PC-3 (cell line): ENCODE measurements around the gene TMEM208. TPM values are rescaled to one million over a fixed set of nuclear protein-coding genes. Genes with fewer than 3 reads are reported as not detected.

ENCODE experiments used
- ATAC-seq: fragments of 200-7000 bp; cut with Tn5 transposase; 2 replicates; pipeline ENCODE4 v1.9.1; 2020; ENCODE audit warnings: mild to moderate bottlenecking, moderate library complexity
- BruUV-seq: library from RNA; stranded (reverse); fragments of 400-500 nt; replicated peaks from 2 replicates; lab custom pipeline; 2021; lab: Mats Ljungman, UMichigan
- CTCF ChIA-PET: fragments of 300-600 bp; sonication (Branson Sonifier 250); formaldehyde crosslinking; loops from one replicate; lab custom pipeline; 2022; ENCODE audit warnings: antibody characterized with exemption; lab: Charles Lee
- POLR2A ChIA-PET: fragments of 300-600 bp; sonication (Branson Sonifier 250); formaldehyde crosslinking; loops from one replicate; lab custom pipeline; 2022; ENCODE audit warnings: antibody characterized with exemption; ENCODE audit not compliant: unreplicated experiment; lab: Charles Lee
- DNase-seq: peaks from one replicate; pipeline ENCODE4 v3.0.0-alpha.2; 2015
- H2AFZ ChIP-seq: fragments of 300-600 bp; sonication (generic); 2 replicates; pipeline ENCODE4 v1.6.0; 2016; ENCODE audit warnings: antibody characterized with exemption, low read length
- H3F3A ChIP-seq: fragments of 300-600 bp; sonication (generic); one replicate; pipeline ENCODE4 v1.6.0; 2017; ENCODE audit warnings: antibody characterized with exemption, low read length, control low read depth, mild to moderate bottlenecking; ENCODE audit not compliant: unreplicated experiment
- H3K27ac ChIP-seq: fragments of 300-600 bp; sonication (generic); 2 replicates; pipeline ENCODE4 v1.5.1; 2016; ENCODE audit warnings: mild to moderate bottlenecking, low read length
- H3K27me3 ChIP-seq: fragments of 300-600 bp; sonication (generic); 2 replicates; pipeline ENCODE4 v1.6.1; 2016; ENCODE audit warnings: low read length, mixed read lengths
- H3K36me3 ChIP-seq: fragments of 300-600 bp; sonication (generic); 2 replicates; pipeline ENCODE4 v1.6.1; 2016; ENCODE audit warnings: low read depth, mixed run types, low read length, mixed read lengths
- H3K4me1 ChIP-seq: fragments of 300-600 bp; sonication (generic); 2 replicates; pipeline ENCODE4 v1.5.1; 2016; ENCODE audit warnings: low read length; ENCODE audit not compliant: insufficient read depth
- H3K4me2 ChIP-seq: fragments of 300-600 bp; sonication (generic); 2 replicates; pipeline ENCODE4 v1.6.0; 2016; ENCODE audit warnings: low read length
- H3K4me3 ChIP-seq: fragments of 300-600 bp; sonication (generic); 2 replicates; pipeline ENCODE4 v1.5.1; 2016; ENCODE audit warnings: mild to moderate bottlenecking, low read length, mixed read lengths
- H3K79me2 ChIP-seq: fragments of 300-600 bp; sonication (generic); 2 replicates; pipeline ENCODE4 v1.6.1; 2017; ENCODE audit warnings: low read length, mixed read lengths
- H3K9ac ChIP-seq: fragments of 300-600 bp; sonication (generic); 2 replicates; pipeline ENCODE4 v1.6.0; 2016; ENCODE audit warnings: mild to moderate bottlenecking, low read length
- H3K9me2 ChIP-seq: fragments of 300-600 bp; sonication (generic); replicated peaks from 2 replicates; pipeline ENCODE4 v1.6.1; 2016; ENCODE audit warnings: mixed run types, low read length, mixed read lengths
- H3K9me3 ChIP-seq: fragments of 300-600 bp; sonication (generic); 2 replicates; pipeline ENCODE4 v1.6.1; 2016; ENCODE audit warnings: low read length, mixed read lengths
- H4K20me1 ChIP-seq: fragments of 300-600 bp; sonication (generic); 2 replicates; pipeline ENCODE4 v1.6.1; 2016; ENCODE audit warnings: low read length, mixed read lengths
- EZH2 ChIP-seq: fragments of 300-600 bp; sonication (generic); IDR thresholded peaks from one replicate; pipeline ENCODE4 v1.6.1; 2017; ENCODE audit warnings: antibody characterized with exemption, mild to moderate bottlenecking, low read length; ENCODE audit not compliant: unreplicated experiment
- EZH2phosphoT487 ChIP-seq: fragments of 300-600 bp; sonication (generic); IDR thresholded peaks from 2 replicates; pipeline ENCODE4 v1.6.1; 2018; ENCODE audit warnings: mild to moderate bottlenecking, antibody characterized with exemption, low read length, borderline replicate concordance
- intact Hi-C: fragments of 100-400 bp; cut with micrococcal nuclease; formaldehyde crosslinking; loops from 2 replicates; pipeline ENCODE4 v1.9.0; 2023
- total RNA-seq: library from RNA; depleted of rRNA; stranded (reverse); fragments of >200 nt; gene quantifications from 2 replicates; pipeline ENCODE4 v1.2.3, GENCODE V29; 2014
- TF ChIP-seq, protein P1 (sequence below): fragments of 300-600 bp; sonication (generic); conservative IDR thresholded peaks from 2 replicates; pipeline ENCODE4 v1.5.1; 2017; ENCODE audit warnings: antibody characterized with exemption, low read depth, mild to moderate bottlenecking, low read length

TMEM208 gene
- total RNA-seq, 1 experiment from 2014 or later, result 35.4 TPM

DNA sequence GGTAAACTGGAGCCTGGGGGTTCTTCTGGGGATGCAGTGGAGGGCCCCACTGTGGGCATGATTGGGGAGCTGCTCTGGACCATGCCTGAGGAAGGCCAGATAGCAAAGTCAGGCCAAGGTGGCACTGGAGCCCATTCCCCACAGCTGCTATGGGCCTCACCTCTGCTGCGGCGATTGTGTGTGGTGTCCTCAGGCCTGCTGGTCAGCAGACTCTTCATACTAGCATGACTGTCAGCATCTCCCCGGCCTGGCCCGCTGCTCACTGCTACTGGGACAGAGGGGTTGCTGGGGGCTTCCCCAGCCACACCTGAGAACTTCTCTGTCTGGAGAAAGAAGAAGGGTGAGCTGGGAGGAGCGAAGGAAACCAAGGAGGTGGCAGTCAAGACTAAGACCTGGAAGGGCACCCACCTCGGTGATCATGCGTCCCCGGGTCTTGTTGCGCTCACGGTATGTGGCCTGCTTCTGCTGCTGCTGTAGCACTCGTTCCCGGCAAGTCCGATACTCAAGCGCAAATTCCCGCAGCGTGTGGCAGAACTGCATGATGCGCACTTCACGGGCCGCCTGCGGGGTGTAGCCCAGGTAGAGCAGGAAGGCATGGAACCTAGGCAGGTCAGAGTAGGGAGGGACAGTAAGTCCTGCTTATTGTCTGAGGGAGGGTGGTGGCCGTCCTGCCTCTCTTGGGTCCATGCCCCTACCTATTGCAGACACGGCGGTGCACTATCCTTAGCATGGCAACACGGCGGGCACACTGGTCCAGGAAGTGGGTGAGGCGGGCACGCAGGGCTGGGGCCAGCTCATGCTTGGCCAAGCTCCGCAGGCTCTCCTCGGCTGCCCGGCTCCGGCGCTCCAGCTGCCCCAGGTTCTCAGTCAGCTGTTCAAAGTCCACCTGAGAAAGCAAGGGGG, 3.2 kb downstream of the TMEM208 start:
- intact Hi-C loops, result no loop called here
- CTCF ChIA-PET, result no interaction called here
- Histone ChIP-seq H4K20me1 (no peaks in the 10 kb centered on the region), H3K9ac (no peak overlapping the region), H2AFZ (no peak overlapping the region), H3K4me1 (peaks cover 12% of the 10 kb centered on the region; the same call in 1 of the 2 replicates), H3K9me2 (no peaks in the 10 kb centered on the region), H3K79me2 (peaks cover 19% of the 10 kb centered on the region), H3K36me3 (peaks cover 18% of the 10 kb centered on the region; the same call in 1 of the 2 replicates), H3K27me3 (no peaks in the 10 kb centered on the region), H3K27ac (no peak overlapping the region), H3K4me3 (no peak overlapping the region), H3K4me2 (no peak overlapping the region), H3F3A (no peaks in the 10 kb centered on the region), H3K9me3 (no peaks in the 10 kb centered on the region)
- no TSS peak for BruUV-seq
- no peak for TF ChIP-seq EZH2
- TF ChIP-seq, protein P1, sequence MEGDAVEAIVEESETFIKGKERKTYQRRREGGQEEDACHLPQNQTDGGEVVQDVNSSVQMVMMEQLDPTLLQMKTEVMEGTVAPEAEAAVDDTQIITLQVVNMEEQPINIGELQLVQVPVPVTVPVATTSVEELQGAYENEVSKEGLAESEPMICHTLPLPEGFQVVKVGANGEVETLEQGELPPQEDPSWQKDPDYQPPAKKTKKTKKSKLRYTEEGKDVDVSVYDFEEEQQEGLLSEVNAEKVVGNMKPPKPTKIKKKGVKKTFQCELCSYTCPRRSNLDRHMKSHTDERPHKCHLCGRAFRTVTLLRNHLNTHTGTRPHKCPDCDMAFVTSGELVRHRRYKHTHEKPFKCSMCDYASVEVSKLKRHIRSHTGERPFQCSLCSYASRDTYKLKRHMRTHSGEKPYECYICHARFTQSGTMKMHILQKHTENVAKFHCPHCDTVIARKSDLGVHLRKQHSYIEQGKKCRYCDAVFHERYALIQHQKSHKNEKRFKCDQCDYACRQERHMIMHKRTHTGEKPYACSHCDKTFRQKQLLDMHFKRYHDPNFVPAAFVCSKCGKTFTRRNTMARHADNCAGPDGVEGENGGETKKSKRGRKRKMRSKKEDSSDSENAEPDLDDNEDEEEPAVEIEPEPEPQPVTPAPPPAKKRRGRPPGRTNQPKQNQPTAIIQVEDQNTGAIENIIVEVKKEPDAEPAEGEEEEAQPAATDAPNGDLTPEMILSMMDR, result no peak
- no peak for TF ChIP-seq EZH2phosphoT487
- POLR2A ChIA-PET, result no interaction called here
- no peak for DNase-seq
- ATAC-seq, result no peak

DNA sequence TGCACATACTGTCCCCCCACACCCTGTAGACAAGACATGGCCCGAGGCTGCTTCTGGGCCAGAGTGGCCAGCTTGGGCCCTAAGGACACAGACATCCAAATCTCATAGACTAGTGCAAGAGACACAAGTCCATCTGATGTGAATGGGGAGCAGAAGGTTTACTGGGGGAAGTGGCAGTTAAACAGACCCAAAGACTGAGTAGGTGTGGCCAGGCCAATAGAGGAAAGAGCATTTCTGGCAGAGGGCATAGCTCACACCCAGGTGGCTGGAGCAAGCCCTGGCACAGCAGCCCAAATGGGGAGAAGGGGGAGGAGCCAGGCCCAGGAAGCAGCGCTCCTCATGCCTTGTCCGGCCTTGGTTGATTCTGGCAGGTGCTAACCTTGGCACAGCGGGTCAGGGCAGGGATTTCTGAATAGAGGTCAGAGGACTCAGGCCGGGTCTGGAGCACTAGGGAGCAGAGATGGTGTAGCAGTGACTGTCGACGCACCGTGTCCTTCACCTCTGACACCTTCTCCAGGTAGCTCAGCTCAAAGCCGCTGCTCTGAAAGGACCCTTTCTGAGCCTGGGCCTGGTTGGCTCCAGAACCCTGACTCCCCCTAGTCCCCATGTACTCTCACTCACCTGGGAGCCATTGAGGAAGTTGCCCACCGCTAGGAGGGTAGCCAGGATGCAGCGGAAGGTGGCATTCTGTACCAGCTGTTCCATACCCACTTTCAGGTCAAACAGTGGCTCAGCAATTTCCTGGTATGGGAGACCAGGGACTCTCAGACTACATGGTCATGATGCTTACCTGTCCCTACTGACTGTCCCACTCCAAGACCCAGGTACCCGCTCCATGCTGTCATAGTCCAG, 4.1 kb downstream of the TMEM208 start:
- intact Hi-C loops, result no loop called here
- ChIA-PET CTCF (no interaction called here), POLR2A (no interaction called here)
- no peaks in the 10 kb centered on the region for H3F3A ChIP-seq
- BruUV-seq, result no TSS peak
- TF ChIP-seq EZH2, result no peak
- no peak for TF ChIP-seq EZH2phosphoT487
- TF ChIP-seq, protein P1, result no peak
- H3K27ac ChIP-seq, result no peak overlapping the region
- no peaks in the 10 kb centered on the region for H3K27me3 ChIP-seq
- peaks cover 12% of the 10 kb centered on the region; the same call in 1 of the 2 replicates for H3K4me1 ChIP-seq
- H3K9me2 ChIP-seq, result no peaks in the 10 kb centered on the region
- no peak overlapping the region for H3K4me2 ChIP-seq
- H2AFZ ChIP-seq, result no peak overlapping the region
- ATAC-seq (no peak), DNase-seq (no peak)
- peaks cover 22% of the 10 kb centered on the region; the same call in 1 of the 2 replicates for H3K36me3 ChIP-seq
- H3K79me2 ChIP-seq, result peaks cover 19% of the 10 kb centered on the region
- no peak overlapping the region for H3K4me3 ChIP-seq
- H3K9me3 ChIP-seq, result no peaks in the 10 kb centered on the region
- no peak overlapping the region for H3K9ac ChIP-seq
- H4K20me1 ChIP-seq, result no peaks in the 10 kb centered on the region
